GM19455 (cell line): ENCODE measurements around the gene NAT14.

Source experiments
- ATAC-seq: cut with Tn5 transposase; IDR thresholded peaks from one replicate; pipeline ENCODE4 v1.9.1; 2021; ENCODE audit not compliant: unreplicated experiment

Gene NAT14

GRCh38 chr19:55452749-55453346 lies 32.1 kb upstream of the NAT14 start:
- no peak for ATAC-seq

- ATAC-seq, result no peak
Measured at GRCh38 chr19:55453511-55454260, 31.3 kb upstream of the NAT14 start.

GRCh38 chr19:55454787-55455243 lies 30.2 kb upstream of the NAT14 start:
- no peak for ATAC-seq

GRCh38 chr19:55455576-55456235 lies 29.3 kb upstream of the NAT14 start:
- ATAC-seq, result no peak

- no peak for ATAC-seq
Measured at GRCh38 chr19:55456347-55456746, 28.6 kb upstream of the NAT14 start.

- no peak for ATAC-seq
Measured at GRCh38 chr19:55457683-55458457, 27.1 kb upstream of the NAT14 start.

GRCh38 chr19:55459551-55459949 lies 25.4 kb upstream of the NAT14 start:
- no peak for ATAC-seq

GRCh38 chr19:55459950-55460657 lies 24.9 kb upstream of the NAT14 start:
- no peak for ATAC-seq

GRCh38 chr19:55460670-55461258 lies 24.2 kb upstream of the NAT14 start:
- no peak for ATAC-seq

GRCh38 chr19:55461259-55461973 lies 23.6 kb upstream of the NAT14 start, which contains the start of gene ISOC2:
TSS of gene ISOC2 (minus strand) at chr19:55461642. CDS start at chr19:55456486, 5,156 bp downstream.
- peak; percentile 95 for ATAC-seq

- no peak for ATAC-seq
Measured at GRCh38 chr19:55461974-55462626, 22.9 kb upstream of the NAT14 start.

- no peak for ATAC-seq
Measured at GRCh38 chr19:55462722-55463121, 22.3 kb upstream of the NAT14 start.

- no peak for ATAC-seq
Measured at GRCh38 chr19:55463583-55464031, 21.4 kb upstream of the NAT14 start.

- ATAC-seq, result no peak
Measured at GRCh38 chr19:55464039-55464661, 20.8 kb upstream of the NAT14 start.

GRCh38 chr19:55464662-55465054 lies 20.3 kb upstream of the NAT14 start, which contains the start of gene C19orf85:
TSS of gene C19orf85 (minus strand) at chr19:55464751. CDS start at chr19:55464554, 197 bp downstream.
- no peak for ATAC-seq

- ATAC-seq, result no peak
Measured at GRCh38 chr19:55465460-55466240, 19.3 kb upstream of the NAT14 start.

- ATAC-seq, result no peak
Measured at GRCh38 chr19:55466241-55466614, 18.8 kb upstream of the NAT14 start.
